ENCODE measurements around the gene TAF1C. TPM values are rescaled to one million over a fixed set of nuclear protein-coding genes. Genes with fewer than 3 reads are reported as not detected.
"Not testable (repeated sequence)": the region's sequence is repeated elsewhere in the genome, so short reads cannot be mapped to it uniquely, and the experiment has no call there.

TAF1C gene
- total RNA-seq, 3 donors from 2014 or later (not counting 1 experiment from before 2014, with no cell fraction given), result 89.0 to 97.7 (median 91.9) TPM

GRCh38 chr16:84218176-84218823 is 31.4 kb upstream of the TAF1C start:
- no peaks in the 10 kb centered on the region for H3K9me3 ChIP-seq (ENCODE audit: control insufficient read depth, insufficient read depth, low read length)
- H3K4me3 ChIP-seq (ENCODE audit: low read length), result no peak overlapping the region
- 86% methylated on average over 16 of the region's 17 CpGs for WGBS (ENCODE audit: insufficient coverage)
- no peak overlapping the region for H3K27ac ChIP-seq (ENCODE audit: low read length)
- Mint-ChIP-seq H3K27ac (no peak overlapping the region), H3K36me3 (no peaks in the 10 kb centered on the region), H3K27me3 (ENCODE audit: low read depth in 2 of 2) (peaks cover 0 to 3% of the 10 kb centered on the region in 2 donors), H3K4me1 (no peaks in the 10 kb centered on the region), H3K4me3 (no peak overlapping the region), H3K9me3 (no peaks in the 10 kb centered on the region)
- H3K4me1 ChIP-seq (ENCODE audit: control insufficient read depth, insufficient read depth, low read length), result no peaks in the 10 kb centered on the region
- H3K27me3 ChIP-seq (ENCODE audit: control insufficient read depth, insufficient read depth, low read length), result no peaks in the 10 kb centered on the region
- TF ChIP-seq CTCF (IDR thresholded peaks at IDR 0.05), result no peak
- DNase-seq, result no peak
- H3K36me3 ChIP-seq (ENCODE audit: control insufficient read depth, insufficient read depth, low read length), result no peaks in the 10 kb centered on the region
- intact Hi-C loops (cut with micrococcal nuclease), result no loop called here
- ATAC-seq, result no peak

GRCh38 chr16:84216144-84216543 is 29.3 kb upstream of the TAF1C start:
- H3K36me3 ChIP-seq (ENCODE audit: control insufficient read depth, insufficient read depth, low read length); H3K27ac Mint-ChIP-seq; H3K36me3 Mint-ChIP-seq; H3K9me3 ChIP-seq (ENCODE audit: control insufficient read depth, insufficient read depth, low read length); H3K27me3 Mint-ChIP-seq (ENCODE audit: low read depth in 2 of 2); DNase-seq; intact Hi-C loops (cut with micrococcal nuclease); H3K4me3 ChIP-seq (ENCODE audit: low read length); H3K4me3 Mint-ChIP-seq; H3K4me1 ChIP-seq (ENCODE audit: control insufficient read depth, insufficient read depth, low read length); ATAC-seq; H3K27me3 ChIP-seq (ENCODE audit: control insufficient read depth, insufficient read depth, low read length); H3K9me3 Mint-ChIP-seq; H3K27ac ChIP-seq (ENCODE audit: low read length); H3K4me1 Mint-ChIP-seq: not testable (repeated sequence)
- 87% methylated on average over 3 of the region's 3 CpGs for WGBS (ENCODE audit: insufficient coverage)

GRCh38 chr16:84215531-84215930 is 28.7 kb upstream of the TAF1C start:
- ATAC-seq, result no peak
- Mint-ChIP-seq H3K27ac (no peak overlapping the region), H3K27me3 (ENCODE audit: low read depth in 2 of 2) (peaks cover 0 to 3% of the 10 kb centered on the region in 2 donors), H3K4me1 (no peaks in the 10 kb centered on the region), H3K9me3 (no peaks in the 10 kb centered on the region), H3K36me3 (no peaks in the 10 kb centered on the region), H3K4me3 (no peak overlapping the region)
- Histone ChIP-seq H3K27ac (ENCODE audit: low read length) (no peak overlapping the region), H3K4me3 (ENCODE audit: low read length) (no peak overlapping the region), H3K27me3 (ENCODE audit: control insufficient read depth, insufficient read depth, low read length) (no peaks in the 10 kb centered on the region), H3K4me1 (ENCODE audit: control insufficient read depth, insufficient read depth, low read length) (no peaks in the 10 kb centered on the region), H3K36me3 (ENCODE audit: control insufficient read depth, insufficient read depth, low read length) (no peaks in the 10 kb centered on the region), H3K9me3 (ENCODE audit: control insufficient read depth, insufficient read depth, low read length) (no peaks in the 10 kb centered on the region)
- no peak for TF ChIP-seq CTCF (IDR thresholded peaks at IDR 0.05)
- WGBS (ENCODE audit: insufficient coverage), result 90% methylated on average over 4 of the region's 5 CpGs
- intact Hi-C loops (cut with micrococcal nuclease), result no loop called here
- DNase-seq, result no peak

GRCh38 chr16:84214451-84215066 is 27.7 kb upstream of the TAF1C start:
- Mint-ChIP-seq H3K4me1 (no peaks in the 10 kb centered on the region), H3K9me3 (no peaks in the 10 kb centered on the region), H3K27ac (no peak overlapping the region), H3K27me3 (ENCODE audit: low read depth in 2 of 2) (peaks cover 0 to 3% of the 10 kb centered on the region in 2 donors), H3K36me3 (no peaks in the 10 kb centered on the region), H3K4me3 (no peak overlapping the region)
- Histone ChIP-seq H3K9me3 (ENCODE audit: control insufficient read depth, insufficient read depth, low read length) (no peaks in the 10 kb centered on the region), H3K27ac (ENCODE audit: low read length) (no peak overlapping the region), H3K4me1 (ENCODE audit: control insufficient read depth, insufficient read depth, low read length) (no peaks in the 10 kb centered on the region), H3K36me3 (ENCODE audit: control insufficient read depth, insufficient read depth, low read length) (no peaks in the 10 kb centered on the region), H3K27me3 (ENCODE audit: control insufficient read depth, insufficient read depth, low read length) (no peaks in the 10 kb centered on the region), H3K4me3 (ENCODE audit: low read length) (no peak overlapping the region)
- ATAC-seq (no peak), DNase-seq (no peak)
- intact Hi-C loops (cut with micrococcal nuclease), result no loop called here
- no peak for TF ChIP-seq CTCF (IDR thresholded peaks at IDR 0.05)
- WGBS (ENCODE audit: insufficient coverage), result 79% methylated on average over 15 of the region's 15 CpGs

Data from natural killer cell (primary cell).